HG02623 (cell line): ENCODE data around the gene SGPP2.

Experiments used
- ATAC-seq: cut with Tn5 transposase; IDR thresholded peaks from one replicate; pipeline ENCODE4 v1.9.1; 2021; ENCODE audit warnings: moderate library complexity; ENCODE audit not compliant: unreplicated experiment

SGPP2 gene

DNA sequence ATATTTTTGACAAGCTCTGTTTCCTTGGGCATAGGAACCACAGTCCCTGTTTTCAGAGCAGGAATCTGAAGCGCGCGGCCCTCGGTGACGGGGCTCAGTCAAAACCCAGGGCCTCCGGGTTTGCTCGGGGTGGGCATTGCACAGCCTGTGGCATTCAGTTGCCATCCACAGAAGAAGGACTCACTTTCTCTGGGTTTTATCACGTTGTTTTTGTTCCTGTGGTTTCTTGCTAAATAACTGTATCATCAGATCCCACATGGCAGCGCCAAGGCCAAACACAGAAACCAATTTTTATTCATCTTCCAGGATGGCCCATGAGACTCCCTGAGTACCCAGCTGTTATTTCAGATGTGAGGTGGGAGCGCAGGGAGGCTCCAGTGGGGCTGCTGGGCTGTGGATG lies 35.6 kb downstream of the SGPP2 start:
- ATAC-seq, result no peak

DNA sequence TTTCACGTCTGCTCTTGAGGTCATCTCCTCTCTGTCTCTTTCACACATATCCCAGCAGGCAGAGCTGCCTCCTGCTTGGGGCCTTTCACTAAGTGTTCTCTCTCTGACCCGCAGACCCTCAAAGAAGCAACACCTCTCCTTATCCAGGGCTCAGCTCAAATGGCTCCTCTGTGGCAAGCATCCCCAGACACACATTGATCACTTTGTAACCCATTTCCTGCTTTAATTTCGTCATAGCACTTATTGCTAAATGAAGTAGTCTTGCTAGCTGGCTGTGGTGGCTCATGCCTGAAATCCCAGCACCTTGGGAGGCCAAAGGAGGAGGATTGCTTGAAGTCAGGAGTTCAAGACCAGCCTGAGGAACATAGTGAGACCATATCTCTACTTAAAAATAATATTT lies 41.4 kb downstream of the SGPP2 start:
- no peak for ATAC-seq

DNA sequence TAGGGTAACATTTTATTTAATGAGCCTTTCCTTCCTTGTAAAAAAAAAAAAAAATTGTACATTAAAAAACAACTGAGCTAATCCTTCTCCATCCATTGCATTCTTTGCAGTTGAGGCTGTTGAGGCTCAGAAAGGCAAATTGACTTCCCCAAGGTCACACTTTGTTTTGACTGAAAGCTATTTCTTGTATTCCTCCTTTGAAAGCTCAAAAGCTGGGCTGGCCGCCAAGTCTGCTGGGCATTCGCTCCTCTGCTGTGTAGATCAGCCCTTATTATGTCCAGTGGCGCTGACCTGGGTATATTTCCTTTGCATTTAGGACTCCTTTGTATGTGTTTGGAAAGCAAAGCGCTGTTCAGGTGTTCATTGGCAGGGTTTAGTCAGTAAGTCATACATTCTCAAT lies 44.0 kb downstream of the SGPP2 start:
- ATAC-seq, result no peak

DNA sequence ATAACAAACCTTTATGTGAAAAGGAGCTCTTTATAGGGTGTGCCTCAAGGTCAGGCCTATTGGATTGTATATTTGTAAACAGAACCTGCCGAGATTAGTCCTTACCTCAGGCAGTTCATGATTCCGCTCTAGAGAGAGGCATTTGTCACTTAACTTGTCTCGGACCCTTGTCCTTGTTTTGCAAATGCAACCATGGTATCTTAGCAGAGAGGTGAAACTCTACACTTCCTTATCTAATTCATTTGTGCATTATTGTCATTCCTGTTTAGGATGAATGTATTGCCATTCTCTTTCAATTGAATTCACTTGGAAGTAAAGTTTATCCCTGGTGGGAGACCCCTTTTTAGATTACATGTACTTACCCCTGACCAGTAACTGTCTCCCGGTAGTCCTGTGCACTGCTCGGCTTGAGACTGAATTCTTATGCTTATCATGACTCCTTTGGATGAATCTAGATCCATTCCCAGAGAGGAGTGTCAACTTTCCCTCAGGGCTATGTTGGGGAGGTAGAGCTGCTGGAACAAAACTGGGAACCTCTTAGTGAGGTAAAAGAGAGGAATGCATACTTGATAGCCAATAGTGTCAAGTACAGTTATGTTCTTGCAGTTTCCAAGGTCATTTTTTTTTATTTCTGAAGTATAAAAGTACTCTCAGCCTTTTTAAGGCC lies 46.6 kb downstream of the SGPP2 start:
- ATAC-seq, result no peak

- no peak for ATAC-seq
These were observed 53.7 kb downstream of the SGPP2 start for GRCh38 chr2:222477962-222478608.

DNA sequence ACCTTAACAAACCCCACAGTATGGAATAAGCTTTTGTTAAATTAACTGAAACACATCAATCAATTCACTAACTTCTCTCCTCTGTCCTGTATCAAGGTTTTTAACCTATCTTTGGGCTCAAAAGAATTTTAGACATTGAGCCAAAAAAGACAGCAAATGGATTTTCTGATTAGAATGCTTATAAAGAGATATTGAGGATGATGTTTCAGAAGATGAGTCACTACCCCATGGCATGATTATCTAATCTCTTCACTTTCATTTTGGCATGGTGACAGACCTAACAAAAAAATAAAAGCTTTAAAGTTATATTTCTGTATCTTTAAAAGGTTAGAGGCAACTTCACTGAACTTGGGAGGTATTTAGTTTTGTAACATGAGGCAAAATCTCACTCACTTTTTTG lies 55.5 kb downstream of the SGPP2 start:
- no peak for ATAC-seq

- ATAC-seq, result no peak
These were observed 56.2 kb downstream of the SGPP2 start for GRCh38 chr2:222480497-222480896.

- no peak for ATAC-seq
These were observed 57.6 kb downstream of the SGPP2 start for GRCh38 chr2:222481941-222482340.

- no peak for ATAC-seq
These were observed 59.2 kb downstream of the SGPP2 start for GRCh38 chr2:222483513-222484039.

DNA sequence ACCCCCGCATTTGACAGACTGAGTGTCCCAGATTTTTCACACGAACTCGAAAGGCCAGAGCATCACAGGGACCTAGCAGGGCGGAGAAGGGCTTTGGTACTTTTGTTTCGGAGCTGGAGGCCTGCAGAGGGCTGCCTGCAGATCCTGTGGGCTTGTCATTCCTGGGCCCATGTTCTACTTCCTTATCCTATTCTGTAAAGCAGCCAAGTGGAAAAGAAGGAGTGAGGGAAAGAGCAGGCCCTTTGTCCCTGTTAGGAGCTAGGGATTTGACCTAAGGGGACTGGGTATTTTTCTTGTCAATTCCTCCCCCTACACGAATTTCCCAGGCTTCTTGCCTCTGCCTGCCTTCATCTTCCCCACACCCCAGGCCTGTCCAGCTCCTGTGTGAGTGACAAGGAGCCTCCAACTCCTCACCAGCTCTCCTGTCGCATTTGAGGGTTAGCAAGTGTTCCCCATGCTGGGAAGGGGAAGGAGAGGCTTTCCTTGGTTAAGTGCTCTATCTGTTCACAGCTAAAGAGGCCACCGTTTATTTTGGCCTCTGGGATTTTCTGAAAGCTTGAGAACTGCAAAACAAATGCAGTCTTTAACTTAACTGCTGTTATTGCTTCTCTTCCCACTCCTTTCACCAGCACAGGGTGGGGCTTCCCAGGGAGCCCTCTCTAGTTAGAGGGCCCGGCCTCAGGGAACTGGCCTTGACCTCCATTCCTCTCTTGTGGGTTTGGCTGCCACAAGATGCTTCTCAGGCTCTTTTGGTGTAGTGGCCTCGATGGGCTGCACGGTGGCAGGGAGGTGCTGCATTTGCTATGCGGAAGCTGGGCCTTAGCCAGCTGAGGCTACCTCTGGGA lies 61.2 kb downstream of the SGPP2 start:
- ATAC-seq, result no peak

- ATAC-seq, result no peak
These were observed 65.8 kb downstream of the SGPP2 start for GRCh38 chr2:222490131-222490530.

DNA sequence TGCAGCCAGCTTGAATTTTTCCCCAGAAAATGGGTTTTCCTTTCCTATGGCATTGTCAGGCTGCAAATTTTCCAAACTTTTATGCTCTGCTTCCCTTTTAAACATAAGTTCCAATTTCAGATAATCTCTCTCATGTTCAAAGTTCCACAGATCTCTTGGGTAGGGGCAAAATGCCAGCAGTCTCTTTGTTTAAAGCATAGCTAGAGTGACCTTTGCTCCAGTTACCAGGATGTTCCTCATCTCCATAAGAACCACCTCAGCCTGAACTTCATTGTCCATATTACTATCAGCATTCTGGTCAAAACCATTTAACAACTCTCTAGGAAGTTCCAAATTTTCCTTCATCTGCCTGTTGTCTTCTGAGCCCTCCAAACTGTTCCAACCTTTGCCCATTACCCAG lies 68.3 kb downstream of the SGPP2 start:
- no peak for ATAC-seq

DNA sequence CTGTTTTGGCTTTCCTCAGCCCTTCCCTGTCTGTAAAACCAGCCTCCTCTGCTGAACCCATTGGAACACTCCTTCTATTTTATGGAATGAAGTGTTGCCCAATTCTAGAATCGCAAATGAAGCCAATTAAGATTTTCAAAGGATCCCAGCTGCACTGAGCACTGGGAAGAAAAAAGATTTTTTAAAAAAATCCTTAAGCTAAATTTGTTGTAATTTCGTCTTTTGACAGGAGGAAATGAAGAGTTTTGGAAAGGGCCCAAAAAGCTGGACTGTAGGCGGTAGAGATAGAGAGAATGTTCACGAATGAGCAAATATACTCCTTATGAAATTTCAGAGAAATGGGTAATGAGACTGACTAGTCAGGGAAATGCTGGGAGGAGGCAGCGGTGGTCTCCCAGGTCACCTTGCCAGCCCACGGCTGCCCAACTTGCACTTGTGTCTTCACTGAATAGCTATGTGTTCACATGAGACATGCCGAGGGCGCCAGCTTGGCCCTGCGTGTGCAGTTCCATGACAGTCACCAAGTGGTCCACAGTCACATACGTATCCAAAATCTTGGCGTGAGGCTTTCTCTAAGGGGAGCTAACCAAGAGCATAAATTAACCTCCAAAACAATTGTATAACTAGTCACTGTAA lies 69.9 kb downstream of the SGPP2 start:
- ATAC-seq, result no peak

- ATAC-seq, result no peak
These were observed 71.0 kb downstream of the SGPP2 start for GRCh38 chr2:222495388-222495787.

GRCh38 chr2:222499226-222499625 lies 74.9 kb downstream of the SGPP2 start:
- no peak for ATAC-seq

GRCh38 chr2:222504191-222504590 lies 79.8 kb downstream of the SGPP2 start:
- ATAC-seq, result no peak

DNA sequence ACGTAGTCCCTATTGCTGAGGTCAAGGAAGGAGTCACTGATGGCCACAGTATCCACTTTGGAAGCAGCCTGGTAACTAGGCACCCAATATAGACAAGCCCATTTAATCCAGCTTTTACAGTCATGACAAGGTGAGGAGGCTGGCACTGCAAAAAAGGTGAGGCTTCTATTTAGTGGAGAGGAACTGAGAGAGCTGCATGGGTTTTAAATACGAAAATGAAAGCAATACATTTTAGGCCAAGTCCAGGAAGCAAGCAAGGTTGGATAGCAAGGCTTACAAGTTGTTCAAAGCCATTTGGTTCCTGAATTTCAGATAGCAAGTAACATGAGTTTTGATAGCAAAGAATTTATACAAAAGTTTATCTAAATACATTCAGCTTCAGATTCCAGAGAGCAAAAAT lies 80.4 kb downstream of the SGPP2 start:
- peak; percentile 97 for ATAC-seq

- ATAC-seq, result no peak
These were observed 82.0 kb downstream of the SGPP2 start for GRCh38 chr2:222506230-222506935.

DNA sequence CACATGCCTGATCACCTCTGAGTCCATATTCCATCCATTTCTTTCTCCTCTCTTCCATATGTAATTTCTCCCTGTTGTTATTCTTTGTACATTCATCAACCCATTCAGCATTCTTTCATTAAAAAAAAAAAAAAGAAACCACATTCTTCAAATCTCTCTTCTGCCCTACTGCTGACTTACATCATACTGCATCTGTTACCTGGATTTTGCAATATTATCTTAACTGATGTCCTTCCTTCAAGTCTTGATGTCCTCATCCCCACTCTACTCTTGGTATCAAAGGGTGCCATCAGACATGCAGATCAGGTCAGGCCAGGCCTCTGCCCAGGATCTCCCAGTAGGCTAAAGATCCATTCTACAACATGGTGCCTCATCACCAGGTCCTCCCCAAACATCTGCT lies 90.6 kb downstream of the SGPP2 start:
- ATAC-seq, result no peak

DNA sequence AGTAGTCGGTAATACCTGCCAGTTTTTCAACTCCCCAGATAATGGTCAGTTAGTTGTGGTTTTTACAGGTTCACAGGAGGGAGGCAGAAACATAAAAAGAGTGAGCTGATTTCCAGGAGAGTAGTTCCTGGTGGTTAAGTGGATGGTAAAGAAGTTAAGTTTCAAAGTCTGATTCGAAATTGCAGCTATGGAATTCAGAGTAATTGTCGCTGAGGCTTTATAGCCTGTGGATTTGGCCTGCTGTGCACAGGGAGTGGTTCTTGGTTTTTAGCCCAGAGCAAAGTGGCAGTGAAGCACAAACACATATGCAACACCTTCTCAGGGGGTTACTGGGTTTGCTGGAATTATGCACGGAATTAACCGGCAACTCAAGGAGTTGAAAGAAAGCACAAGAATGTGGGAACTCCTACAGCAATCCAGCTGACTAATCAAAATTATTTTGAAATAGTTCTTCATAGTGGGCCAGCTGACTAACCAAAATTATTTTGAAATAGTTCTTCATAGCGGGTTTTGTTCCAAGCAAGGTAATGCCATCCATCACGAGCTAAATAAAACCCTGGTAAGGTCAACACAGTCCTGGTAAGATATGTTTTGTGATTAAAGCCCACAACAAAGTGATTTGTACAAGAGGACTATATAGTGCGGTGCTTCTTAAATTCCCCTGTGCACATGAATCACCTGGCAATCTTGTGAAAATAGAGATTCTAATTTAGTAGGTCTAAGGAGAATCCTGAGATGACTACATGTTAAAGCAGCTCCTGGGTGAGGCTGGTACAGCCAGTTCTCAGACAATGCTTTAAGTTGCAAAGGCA lies 94.4 kb downstream of the SGPP2 start:
- ATAC-seq, result no peak
